LNCAP (cell line): ENCODE results near the gene PHEX.

ENCODE experiments used
- CTCF ChIP-seq: fragments of 450-650 bp; IDR thresholded peaks from 2 replicates; pipeline ENCODE4 v1.5.1; 2017; ENCODE audit warnings: mild to moderate bottlenecking

PHEX gene

DNA sequence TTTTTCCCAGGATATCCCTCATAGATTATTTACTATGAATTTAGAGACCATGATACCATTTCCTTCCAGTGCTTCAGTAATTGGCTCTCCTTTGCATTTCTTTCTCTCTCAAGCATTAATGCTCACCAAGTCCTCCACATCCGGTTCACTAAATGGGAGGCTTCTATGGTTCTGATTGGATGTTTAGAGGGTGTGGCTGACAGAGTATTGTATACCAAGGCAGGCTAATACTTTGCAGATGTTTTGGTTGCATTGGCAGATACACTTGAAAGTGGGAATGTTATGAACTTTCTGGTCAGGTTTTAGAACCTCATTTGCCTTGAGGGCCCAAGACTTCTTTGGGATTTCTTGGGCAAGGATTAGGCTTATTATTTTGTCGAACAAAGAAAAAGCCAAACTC is 264.7 kb downstream of the PHEX start:
- no peak for TF ChIP-seq CTCF

DNA sequence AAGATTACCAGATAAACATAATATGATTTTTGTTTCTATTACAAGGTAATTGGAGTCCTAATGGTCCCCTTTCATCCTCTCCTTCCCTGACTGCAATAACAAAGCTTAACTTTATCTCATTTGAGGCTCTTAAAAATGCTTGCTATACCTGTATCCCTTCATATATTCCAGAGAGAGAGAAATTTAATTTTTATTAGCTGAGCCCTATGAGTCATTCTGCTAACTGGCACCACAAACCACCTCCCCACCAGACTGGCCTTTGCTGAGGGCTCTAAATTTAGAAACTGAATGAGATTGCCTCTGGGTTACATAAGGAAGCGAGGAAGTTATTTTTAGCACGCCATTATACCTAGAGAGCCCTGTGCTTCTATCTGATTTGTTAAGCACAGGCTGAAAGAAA is 268.0 kb downstream of the PHEX start:
- TF ChIP-seq CTCF, result no peak
